Activated CD4-positive, alpha-beta T cell treated with anti-CD3 and anti-CD28 coated beads for 36 hours (primary cell): Measurements from ENCODE around the gene FLACC1. TPM values are rescaled to one million over a fixed set of nuclear protein-coding genes. Genes with fewer than 3 reads are reported as not detected.
"Not testable (repeated sequence)": the region's sequence is repeated elsewhere in the genome, so short reads cannot be mapped to it uniquely, and the experiment has no call there.

Experiments
- ATAC-seq: fragments of 200-7000 bp; cut with Tn5 transposase; one replicate; pipeline ENCODE4 v1.10.0; 2021; ENCODE audit warnings: mild to moderate bottlenecking, moderate library complexity
- CTCF ChIA-PET: fragments of 350-600 bp; sonication (Branson Sonifier 250); formaldehyde crosslinking; loops from one replicate; lab custom pipeline; 2021; ENCODE audit warnings: antibody characterized with exemption; lab: Charles Lee
- POLR2A ChIA-PET: fragments of 350-600 bp; sonication (Branson Sonifier 250); formaldehyde crosslinking; loops from one replicate; lab custom pipeline; 2021; ENCODE audit warnings: antibody characterized with exemption, inconsistent platforms; lab: Charles Lee
- DNase-seq: peaks from one replicate; pipeline ENCODE4 v3.0.0-alpha.2; 2020
- H3K27ac Mint-ChIP-seq: one replicate; pipeline ENCODE4 v1.8.0; 2021; ENCODE audit warnings: mixed read lengths
- H3K27me3 Mint-ChIP-seq: one replicate; pipeline ENCODE4 v1.8.0; 2021; ENCODE audit warnings: mixed read lengths
- H3K36me3 Mint-ChIP-seq: one replicate; pipeline ENCODE4 v1.8.0; 2021; ENCODE audit warnings: low read depth, mixed read lengths
- H3K4me1 Mint-ChIP-seq: one replicate; pipeline ENCODE4 v1.8.0; 2021; ENCODE audit warnings: mixed read lengths
- H3K4me3 Mint-ChIP-seq: one replicate; pipeline ENCODE4 v1.8.0; 2021; ENCODE audit warnings: mild to moderate bottlenecking, moderate library complexity, mixed read lengths
- H3K9me3 Mint-ChIP-seq: one replicate; pipeline ENCODE4 v1.8.0; 2021; ENCODE audit warnings: low read depth, mixed read lengths
- intact Hi-C, 2 experiments: fragments of 100-400 bp; cut with DNase I in 1 of 2; cut with micrococcal nuclease in 1 of 2; formaldehyde crosslinking; loops; one replicate each; pipeline versions ENCODE4 v1.14.2 to v1.15.1; 2022 to 2024; cut with DNase I, micrococcal nuclease
- total RNA-seq, 2 experiments: library from RNA; stranded (reverse); gene quantifications; one replicate each; pipeline ENCODE4 v1.2.3, GENCODE V29; 2021

FLACC1 gene
- total RNA-seq, 2 experiments from 2014 or later = 0.48 to 0.72 TPM

- intact Hi-C loops = loop anchor here in 1 of 2 experiments (5.0 kb wide), 1 partner anchor 163 kb away; no protein-coding TSS in a partner anchor
- DNase-seq = peak; percentile 52
- H3K27me3 Mint-ChIP-seq = no peaks in the 10 kb centered on the region
- H3K27ac Mint-ChIP-seq = peak overlapping the region; percentile 38
- ChIA-PET CTCF (interaction anchor here (0.6 to 2.9 kb wide), 8 partner anchors 8 to 720 kb away, joined by 3 to 19 read pairs (median 4); partner anchors contain the start of gene CASP10), POLR2A (interaction anchor here (0.5 kb wide), 1 partner anchor 14 kb away, joined by 6 read pairs; no protein-coding TSS in a partner anchor)
- ATAC-seq = no peak
- peaks cover 2% of the 10 kb centered on the region for H3K9me3 Mint-ChIP-seq
- no peak overlapping the region for H3K4me3 Mint-ChIP-seq
- peaks cover 32% of the 10 kb centered on the region for H3K36me3 Mint-ChIP-seq
- peaks cover 85% of the 10 kb centered on the region for H3K4me1 Mint-ChIP-seq
Measured at GRCh38 chr2:201254081-201254730, 102.9 kb downstream of the FLACC1 start.

- H3K27ac Mint-ChIP-seq = no peak overlapping the region
- no peak overlapping the region for H3K4me3 Mint-ChIP-seq
- ATAC-seq = no peak
- no peaks in the 10 kb centered on the region for H3K27me3 Mint-ChIP-seq
- POLR2A ChIA-PET = no interaction called here
- H3K9me3 Mint-ChIP-seq = peaks cover 2% of the 10 kb centered on the region
- CTCF ChIA-PET = interaction anchor here (0.8 to 1.3 kb wide), 2 partner anchors 11 to 19 kb away, joined by 3 read pairs; no protein-coding TSS in a partner anchor
- peaks cover 73% of the 10 kb centered on the region for H3K4me1 Mint-ChIP-seq
- intact Hi-C loops = loop anchor here in 1 of 2 experiments (5.0 kb wide), 1 partner anchor 167 kb away; no protein-coding TSS in a partner anchor
- no peak for DNase-seq
- peaks cover 38% of the 10 kb centered on the region for H3K36me3 Mint-ChIP-seq
Measured at GRCh38 chr2:201250741-201251140, 106.4 kb downstream of the FLACC1 start.

- ChIA-PET POLR2A (no interaction called here), CTCF (no interaction called here)
- H3K9me3 Mint-ChIP-seq = peaks cover 2% of the 10 kb centered on the region
- DNase-seq = no peak
- intact Hi-C loops = loop anchor here in 1 of 2 experiments (5.0 kb wide), 1 partner anchor 167 kb away; no protein-coding TSS in a partner anchor
- no peak overlapping the region for H3K4me3 Mint-ChIP-seq
- no peak overlapping the region for H3K27ac Mint-ChIP-seq
- peaks cover 67% of the 10 kb centered on the region for H3K4me1 Mint-ChIP-seq
- peaks cover 38% of the 10 kb centered on the region for H3K36me3 Mint-ChIP-seq
- H3K27me3 Mint-ChIP-seq = no peaks in the 10 kb centered on the region
- no peak for ATAC-seq
Measured at GRCh38 chr2:201249889-201250288, 107.3 kb downstream of the FLACC1 start.

DNA sequence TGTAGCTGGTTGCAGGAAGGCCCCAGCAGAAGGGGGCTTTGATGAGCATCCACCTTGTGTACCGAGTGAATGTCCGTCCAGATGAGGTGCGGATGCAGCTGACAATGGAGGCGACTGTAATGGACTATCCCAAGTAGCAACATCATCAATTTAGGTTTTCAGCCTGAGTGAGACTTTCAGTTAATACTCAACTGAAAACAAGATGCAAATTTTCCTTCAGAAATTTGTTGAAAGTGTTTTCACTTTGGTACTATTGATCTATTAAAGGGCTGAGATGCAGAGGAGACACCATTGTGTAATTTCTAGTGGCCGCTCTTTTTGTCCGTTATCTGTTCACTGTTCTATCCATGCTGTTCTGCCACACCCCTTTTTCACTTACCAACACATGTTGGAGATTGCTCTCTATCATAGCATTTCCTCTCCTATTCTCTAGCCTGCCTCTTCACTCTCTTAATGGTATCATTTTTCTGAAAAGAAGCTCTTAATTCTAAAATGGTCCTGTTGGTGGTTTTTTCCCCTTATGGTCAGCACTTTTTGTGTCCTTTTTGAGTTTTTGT, 108.8 kb downstream of the FLACC1 start:
- CTCF ChIA-PET = no interaction called here
- intact Hi-C loops = no loop called here
- Mint-ChIP-seq H3K36me3 (peaks cover 36% of the 10 kb centered on the region), H3K4me1 (peaks cover 53% of the 10 kb centered on the region), H3K27ac (no peak overlapping the region), H3K4me3 (no peak overlapping the region), H3K27me3 (no peaks in the 10 kb centered on the region), H3K9me3 (peaks cover 2% of the 10 kb centered on the region)
- POLR2A ChIA-PET = no interaction called here
- DNase-seq = no peak
- no peak for ATAC-seq

DNA sequence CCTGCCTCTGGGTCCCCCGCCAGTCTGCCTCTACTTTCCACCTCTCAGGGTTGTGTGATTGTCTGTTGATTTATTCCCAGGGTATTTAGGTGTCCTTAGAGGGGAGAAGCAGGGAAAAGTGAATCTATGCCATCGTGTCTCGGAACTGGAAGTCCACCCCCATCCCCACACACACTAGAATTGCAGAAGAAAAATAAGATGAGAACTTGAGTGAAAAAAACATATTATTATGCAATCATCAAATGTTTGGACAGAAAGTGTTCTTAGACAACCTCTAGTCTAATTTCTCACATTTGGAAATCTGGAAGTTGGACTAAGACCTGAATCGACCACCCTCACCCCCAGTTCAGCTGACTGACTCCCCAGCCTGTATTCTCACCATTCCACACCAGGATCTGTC, 110.9 kb downstream of the FLACC1 start:
- ATAC-seq (no peak), DNase-seq (no peak)
- no peaks in the 10 kb centered on the region for H3K27me3 Mint-ChIP-seq
- intact Hi-C loops = no loop called here
- H3K4me1 Mint-ChIP-seq = peaks cover 47% of the 10 kb centered on the region
- ChIA-PET POLR2A (no interaction called here), CTCF (interaction anchor here (0.7 to 0.8 kb wide), 2 partner anchors 14 to 55 kb away, joined by 4 to 6 read pairs; partner anchors contain the start of gene CASP8)
- peaks cover 39% of the 10 kb centered on the region for H3K36me3 Mint-ChIP-seq
- no peak overlapping the region for H3K4me3 Mint-ChIP-seq
- H3K9me3 Mint-ChIP-seq = peaks cover 1% of the 10 kb centered on the region
- no peak overlapping the region for H3K27ac Mint-ChIP-seq

GRCh38 chr2:201244829-201245228, 112.3 kb downstream of the FLACC1 start:
- H3K27ac Mint-ChIP-seq = no peak overlapping the region
- ChIA-PET CTCF (no interaction called here), POLR2A (no interaction called here)
- no peak overlapping the region for H3K4me3 Mint-ChIP-seq
- peaks cover 40% of the 10 kb centered on the region for H3K36me3 Mint-ChIP-seq
- ATAC-seq = no peak
- peaks cover 2% of the 10 kb centered on the region for H3K9me3 Mint-ChIP-seq
- no peak for DNase-seq
- no peaks in the 10 kb centered on the region for H3K27me3 Mint-ChIP-seq
- peaks cover 40% of the 10 kb centered on the region for H3K4me1 Mint-ChIP-seq
- intact Hi-C loops = no loop called here

- H3K9me3 Mint-ChIP-seq = peaks cover 2% of the 10 kb centered on the region
- ChIA-PET POLR2A (interaction anchor here (0.7 kb wide), 1 partner anchor 88 kb away, joined by 3 read pairs; no protein-coding TSS in a partner anchor), CTCF (interaction anchor here (0.8 to 2.1 kb wide), 4 partner anchors 10 to 122 kb away, joined by 4 to 11 read pairs (median 4); no protein-coding TSS in a partner anchor)
- H3K4me3 Mint-ChIP-seq = no peak overlapping the region
- intact Hi-C loops = no loop called here
- peaks cover 44% of the 10 kb centered on the region for H3K36me3 Mint-ChIP-seq
- peaks cover 34% of the 10 kb centered on the region for H3K4me1 Mint-ChIP-seq
- no peaks in the 10 kb centered on the region for H3K27me3 Mint-ChIP-seq
- DNase-seq (no peak), ATAC-seq (peak; percentile 47)
- no peak overlapping the region for H3K27ac Mint-ChIP-seq
Measured at GRCh38 chr2:201242571-201243277, 114.4 kb downstream of the FLACC1 start.

- intact Hi-C loops = loop anchor here (5.0 to 10.0 kb wide), 3 partner anchors 33 to 938 kb away; partner anchors contain the start of gene TMEM237 (in 1 of the 2)
- DNase-seq = peak; percentile 59
- Mint-ChIP-seq H3K36me3 (peaks cover 49% of the 10 kb centered on the region), H3K27ac (peak overlapping the region; percentile 88), H3K4me1 (peaks cover 43% of the 10 kb centered on the region)
- ChIA-PET CTCF (interaction anchor here (0.6 to 1.0 kb wide), 2 partner anchors 12 to 25 kb away, joined by 3 read pairs; no protein-coding TSS in a partner anchor), POLR2A (interaction anchor here (0.8 to 1.0 kb wide), 2 partner anchors 23 to 24 kb away, joined by 4 read pairs; no protein-coding TSS in a partner anchor)
- H3K27me3 Mint-ChIP-seq, H3K4me3 Mint-ChIP-seq, H3K9me3 Mint-ChIP-seq: not testable (repeated sequence)
- peak; percentile 39 for ATAC-seq
Measured at GRCh38 chr2:201239167-201239935, 117.8 kb downstream of the FLACC1 start.
